ENCODE data around the gene NR6A1. TPM values are rescaled to one million over a fixed set of nuclear protein-coding genes. Genes with fewer than 3 reads are reported as not detected.

NR6A1 gene
- total RNA-seq: 1.9 TPM
- long read RNA-seq, partial matches to known transcripts: 1 of 4 reads
- long read RNA-seq, other reads (novel, unspliced or antisense): 3 of 4 reads

- intact Hi-C loops (cut with micrococcal nuclease): loop anchor here (5.0 to 10.0 kb wide), 2 partner anchors 81 to 374 kb away; partner anchors contain the start of genes SCAI and WDR38
- peak; percentile 98 for DNase-seq
- peak; percentile 93 for ATAC-seq
Measured at GRCh38 chr9:124771021-124771866, at the start of gene NR6A1. NR6A1 (minus strand) TSS chr9:124771311.

DNA sequence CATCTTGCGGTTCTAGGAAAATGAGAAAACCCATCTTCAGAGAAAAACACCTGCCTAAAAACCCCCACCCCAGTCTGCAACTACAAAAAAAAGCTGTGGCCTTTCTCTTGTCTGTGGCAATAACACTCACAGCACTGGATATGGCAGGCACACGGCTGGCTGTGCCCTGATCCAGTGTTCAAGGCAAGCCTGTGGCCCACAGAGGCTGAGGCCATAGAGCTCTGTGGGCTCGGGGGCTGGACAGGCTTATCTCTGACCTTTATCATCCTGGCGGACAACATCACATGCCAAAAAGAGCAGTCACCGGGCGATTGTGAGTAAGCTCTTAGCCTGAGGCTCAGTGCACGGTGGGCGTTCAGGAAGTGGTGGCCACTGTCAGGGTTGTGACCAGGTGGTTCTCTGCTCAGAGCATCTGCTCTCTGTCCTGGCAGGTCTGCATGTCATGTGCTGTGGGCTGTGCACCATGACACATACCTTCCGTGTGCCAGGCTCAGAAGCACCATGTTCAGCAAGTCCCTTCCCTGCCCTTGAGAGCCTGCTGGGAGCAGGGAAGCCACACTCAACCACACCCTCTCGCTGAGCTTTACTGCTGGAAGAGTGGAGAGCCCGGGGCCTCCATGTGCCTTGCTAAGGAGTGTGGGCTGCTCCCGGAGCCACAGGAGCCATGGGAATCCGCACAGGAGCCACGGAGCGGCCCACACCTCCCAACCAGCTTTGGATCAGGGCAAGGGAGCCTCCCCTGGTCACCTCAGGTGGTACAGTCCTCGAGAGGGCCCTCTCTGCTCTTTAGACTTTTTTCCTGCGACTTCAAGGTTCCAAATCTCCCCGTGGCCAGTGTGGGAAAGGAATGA is 47.5 kb upstream of the NR6A1 start:
- intact Hi-C loops (cut with micrococcal nuclease): no loop called here
- ATAC-seq: peak; percentile 86
- DNase-seq: no peak

DNA sequence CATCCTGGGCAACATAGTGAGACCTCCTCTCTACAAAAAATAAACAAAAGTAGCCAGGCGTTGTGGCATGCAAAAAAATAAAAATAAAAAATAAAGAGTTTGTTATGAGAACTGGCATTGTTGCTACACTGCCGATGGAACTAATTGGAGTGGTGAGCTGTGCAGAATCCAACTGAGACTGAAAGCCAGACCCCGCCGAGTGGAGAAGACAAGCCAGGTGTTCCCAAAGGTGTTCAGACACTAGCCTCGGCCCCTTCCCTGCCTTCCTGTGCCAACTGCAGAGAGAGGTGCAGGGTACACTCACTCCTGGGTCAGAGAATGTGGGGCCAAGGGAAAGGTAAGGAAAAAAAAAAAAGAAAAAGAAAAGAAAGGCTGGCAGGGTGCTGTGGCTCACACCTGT is 44.5 kb upstream of the NR6A1 start:
- intact Hi-C loops (cut with micrococcal nuclease): no loop called here
- no peak for ATAC-seq
- no peak for DNase-seq

GRCh38 chr9:124814164-124814535 is 43.0 kb upstream of the NR6A1 start:
- intact Hi-C loops (cut with micrococcal nuclease): no loop called here
- DNase-seq (no peak), ATAC-seq (no peak)

- no peak for DNase-seq
- ATAC-seq: no peak
- intact Hi-C loops (cut with micrococcal nuclease): no loop called here
Measured at GRCh38 chr9:124813501-124814163, 42.5 kb upstream of the NR6A1 start.

GRCh38 chr9:124813041-124813440 is 41.9 kb upstream of the NR6A1 start:
- no peak for DNase-seq
- no peak for ATAC-seq
- intact Hi-C loops (cut with micrococcal nuclease): no loop called here

- ATAC-seq (peak; percentile 58), DNase-seq (peak; percentile 65)
- intact Hi-C loops (cut with micrococcal nuclease): no loop called here
Measured at GRCh38 chr9:124812441-124812876, 41.3 kb upstream of the NR6A1 start.

DNA sequence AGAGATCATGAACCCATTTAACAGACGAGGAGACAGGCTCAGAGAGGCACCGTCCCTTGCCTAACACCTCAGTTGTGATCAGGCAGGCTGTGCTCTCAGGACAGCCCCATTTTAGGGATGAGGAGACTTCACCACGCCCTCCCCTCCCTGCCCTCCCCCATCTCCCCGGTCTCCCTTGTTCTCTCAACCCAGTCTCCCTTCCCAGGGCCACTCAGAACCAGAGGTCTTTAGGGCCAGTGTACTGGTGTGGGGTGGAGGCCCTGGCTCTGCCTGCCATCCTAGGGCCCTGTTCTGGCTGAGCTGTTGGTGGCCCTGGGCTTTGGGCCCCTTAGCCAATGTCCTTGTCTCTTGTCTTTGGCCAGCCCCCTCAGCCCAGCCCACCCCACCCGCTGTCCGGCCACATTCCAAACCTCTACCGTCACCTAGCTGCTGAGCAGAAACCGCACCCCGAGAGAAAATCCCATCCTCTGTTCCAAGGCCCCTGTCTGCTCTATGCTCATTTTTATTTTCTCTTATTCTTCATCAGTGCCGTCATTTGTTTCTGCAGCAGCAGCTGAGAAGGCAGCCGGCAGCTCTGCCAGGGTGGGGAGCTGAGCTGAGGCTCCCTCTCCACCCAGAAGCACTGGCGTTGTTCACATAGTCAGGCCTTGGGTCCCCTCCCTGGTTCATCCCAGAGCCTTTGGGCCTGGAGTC is 39.7 kb upstream of the NR6A1 start:
- intact Hi-C loops (cut with micrococcal nuclease): no loop called here
- DNase-seq: no peak
- ATAC-seq: peak; percentile 63

DNA sequence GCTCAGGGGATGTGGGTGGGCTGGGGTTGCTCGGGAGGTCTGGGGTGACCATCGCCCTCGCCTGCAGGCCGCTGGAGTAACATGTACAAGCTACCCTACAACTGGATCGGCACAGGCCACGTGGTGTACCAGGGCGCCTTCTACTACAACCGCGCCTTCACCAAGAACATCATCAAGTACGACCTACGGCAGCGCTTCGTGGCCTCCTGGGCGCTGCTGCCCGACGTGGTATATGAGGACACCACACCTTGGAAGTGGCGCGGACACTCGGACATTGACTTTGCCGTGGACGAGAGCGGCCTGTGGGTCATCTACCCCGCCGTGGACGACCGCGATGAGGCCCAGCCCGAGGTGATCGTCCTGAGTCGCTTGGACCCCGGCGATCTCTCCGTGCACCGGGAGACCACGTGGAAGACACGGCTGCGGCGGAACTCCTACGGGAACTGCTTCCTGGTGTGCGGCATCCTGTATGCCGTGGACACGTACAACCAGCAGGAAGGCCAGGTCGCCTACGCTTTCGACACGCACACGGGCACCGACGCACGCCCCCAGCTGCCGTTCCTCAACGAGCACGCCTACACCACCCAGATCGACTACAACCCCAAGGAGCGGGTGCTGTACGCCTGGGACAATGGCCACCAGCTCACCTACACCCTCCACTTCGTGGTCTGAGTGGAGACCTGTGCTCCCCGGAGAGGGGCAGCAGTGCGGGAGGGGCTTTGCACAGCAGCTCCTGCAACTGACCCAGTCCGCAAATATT is 38.8 kb upstream of the NR6A1 start:
- ATAC-seq: no peak
- intact Hi-C loops (cut with micrococcal nuclease): no loop called here
- DNase-seq: no peak

DNA sequence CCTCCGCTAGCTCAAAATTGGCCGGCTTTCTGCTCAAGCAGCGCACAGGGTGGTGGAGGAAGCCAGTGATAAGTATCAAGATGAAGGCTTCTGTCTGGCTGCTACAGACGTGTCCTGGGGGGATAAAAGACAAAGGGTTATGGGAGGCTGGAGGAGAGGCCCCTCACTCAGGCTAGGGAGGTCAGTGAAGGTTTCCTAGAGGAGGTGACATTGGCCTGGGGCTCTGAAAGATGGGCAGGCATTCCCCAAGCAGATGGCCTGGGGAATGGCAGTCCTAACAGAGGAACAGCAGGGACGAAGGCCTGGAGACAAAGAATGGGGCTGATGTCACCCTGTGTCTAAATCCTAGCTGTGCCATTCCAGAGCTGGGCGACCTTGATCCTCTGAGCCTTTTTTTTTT is 38.1 kb upstream of the NR6A1 start:
- DNase-seq (no peak), ATAC-seq (no peak)
- intact Hi-C loops (cut with micrococcal nuclease): no loop called here

GRCh38 chr9:124808246-124808956 is 37.3 kb upstream of the NR6A1 start:
- DNase-seq (no peak), ATAC-seq (no peak)
- intact Hi-C loops (cut with micrococcal nuclease): no loop called here

DNA sequence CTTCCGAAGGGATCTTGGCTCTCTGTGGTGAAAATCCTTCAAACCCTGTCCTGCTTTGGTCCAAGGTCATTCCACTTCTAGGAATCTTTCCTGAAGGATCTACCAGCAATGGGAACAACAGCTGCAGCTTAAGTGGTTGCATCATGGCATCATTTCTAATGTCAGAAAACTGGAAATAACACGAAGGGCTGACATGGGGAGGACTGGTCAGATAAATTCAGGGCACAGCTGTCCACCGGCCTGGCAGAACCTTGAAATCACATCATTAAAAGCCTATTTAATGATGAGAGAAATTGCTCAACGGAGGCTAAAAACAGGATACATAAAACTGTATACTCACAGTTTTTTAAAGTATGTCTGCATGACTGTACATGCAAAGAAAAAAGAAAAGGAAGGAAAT is 34.1 kb upstream of the NR6A1 start:
- intact Hi-C loops (cut with micrococcal nuclease): no loop called here
- DNase-seq (no peak), ATAC-seq (no peak)

- intact Hi-C loops (cut with micrococcal nuclease): no loop called here
- no peak for DNase-seq
- no peak for ATAC-seq
Measured at GRCh38 chr9:124803911-124804310, 32.8 kb upstream of the NR6A1 start.

DNA sequence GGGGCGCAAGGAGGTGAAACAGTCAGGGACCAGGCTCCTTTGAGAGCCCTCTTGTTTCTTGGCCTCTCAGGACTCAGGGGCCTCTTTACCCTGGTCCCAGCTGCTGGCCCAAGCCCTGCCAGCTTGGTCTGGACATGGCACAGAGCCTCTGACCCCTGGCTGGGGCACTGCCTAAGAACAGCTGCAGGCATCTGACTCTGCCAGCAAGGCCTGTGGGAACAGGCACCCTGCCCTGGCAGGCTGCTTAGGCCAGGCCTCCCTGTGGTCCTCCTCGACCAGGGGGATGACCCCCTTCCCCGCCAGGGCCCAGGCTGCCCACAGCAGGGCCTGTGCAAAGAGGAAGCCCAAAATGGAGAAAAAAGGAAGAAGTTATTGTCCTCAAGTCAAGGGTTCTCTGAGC is 31.3 kb upstream of the NR6A1 start:
- intact Hi-C loops (cut with micrococcal nuclease): no loop called here
- DNase-seq: no peak

DNA sequence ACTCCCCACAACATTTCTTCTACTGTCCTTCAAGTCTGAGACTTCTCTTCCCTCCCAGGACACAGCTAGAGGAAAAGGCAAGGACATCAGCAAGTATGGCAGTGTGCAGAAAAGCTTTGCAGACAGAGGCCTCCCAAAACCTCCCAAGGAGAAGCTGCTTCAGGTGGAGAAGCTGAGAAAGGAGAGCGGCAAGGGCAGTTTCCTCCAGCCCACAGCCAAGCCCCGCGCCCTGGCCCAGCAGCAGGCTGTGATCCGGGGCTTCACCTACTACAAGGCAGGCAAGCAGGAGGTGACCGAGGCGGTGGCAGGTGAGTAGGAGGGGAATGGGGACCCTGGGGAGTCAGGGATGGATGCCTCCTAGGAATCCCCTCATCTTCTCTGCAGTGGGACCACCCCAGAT is 30.2 kb upstream of the NR6A1 start:
- intact Hi-C loops (cut with micrococcal nuclease): no loop called here
- DNase-seq: no peak
- no peak for ATAC-seq

More for the DNA sequence above, 31.3 kb upstream of the NR6A1 start:
- peak; percentile 17 for ATAC-seq

DNA sequence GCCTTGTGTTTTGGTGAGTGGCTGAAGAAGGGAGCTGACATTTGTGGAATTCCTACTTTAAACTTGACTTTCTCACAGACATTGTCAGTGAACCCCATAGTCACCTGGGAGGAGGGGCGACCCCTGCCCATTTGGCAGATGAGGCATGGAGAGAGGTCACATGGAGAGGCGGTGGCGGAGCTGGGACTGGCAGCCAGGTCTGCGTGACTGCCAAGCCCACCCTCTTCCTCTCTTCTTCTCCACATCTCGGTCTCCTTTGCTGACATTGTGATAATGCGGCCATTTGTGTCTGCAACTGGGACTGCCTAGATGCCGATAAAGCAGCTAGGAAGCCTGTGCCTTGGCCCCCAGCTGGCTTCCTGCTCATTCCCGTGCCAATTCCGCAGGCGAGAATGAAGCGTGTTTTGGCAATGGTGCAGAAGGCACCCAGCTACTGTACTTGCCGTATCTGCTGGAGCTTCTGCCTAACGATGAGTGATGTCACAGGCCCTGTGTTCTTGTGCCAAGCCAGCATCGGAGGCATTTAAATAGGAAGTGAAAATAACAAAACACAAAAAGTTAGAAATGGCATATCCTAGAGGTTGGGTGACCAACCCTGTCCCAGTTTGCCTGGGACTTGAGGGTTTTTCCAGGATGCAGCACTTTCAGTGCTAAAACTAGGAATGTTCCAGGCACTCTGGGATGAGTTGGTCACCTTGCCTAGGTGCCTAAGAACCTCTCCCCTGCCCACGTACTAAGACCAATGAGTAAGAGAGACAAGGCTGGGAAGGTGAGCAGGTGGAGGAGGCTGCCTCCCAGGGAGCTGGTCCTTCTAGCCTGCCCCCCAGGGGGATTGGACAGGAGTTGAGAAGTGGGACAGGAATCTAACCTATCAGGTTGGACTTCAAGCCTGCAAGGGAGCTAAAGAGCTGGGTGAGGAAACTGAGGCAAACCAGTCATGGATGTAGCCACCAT is 29.5 kb upstream of the NR6A1 start:
- ATAC-seq (peak; percentile 55), DNase-seq (peak; percentile 58)
- intact Hi-C loops (cut with micrococcal nuclease): no loop called here

Measured in left ventricle myocardium superior (tissue), 1 donor.